Fibroblast of lung (primary cell): Measurements from ENCODE around the gene EGLN3. TPM values are rescaled to one million over a fixed set of nuclear protein-coding genes. Genes with fewer than 3 reads are reported as not detected.

Source experiments
- DNase-seq, 2 donors: peaks; one replicate each; pipeline versions ENCODE4 v3.0.0 to v3.0.0-alpha.2; 2010; ENCODE audit warnings: low read depth in 2 of 2
- H2AFZ ChIP-seq: 2 replicates; pipeline ENCODE4 v1.5.1; 2012; ENCODE audit warnings: low read length, control low read depth, inconsistent platforms
- H3K27ac ChIP-seq: 2 replicates; pipeline ENCODE4 v1.5.1; 2011; ENCODE audit warnings: low read length, control low read depth; ENCODE audit not compliant: insufficient read depth
- H3K27me3 ChIP-seq: 2 replicates; pipeline ENCODE4 v1.5.1; 2011; ENCODE audit warnings: mild to moderate bottlenecking, low read length; ENCODE audit not compliant: control insufficient read depth, insufficient read depth
- H3K36me3 ChIP-seq: 2 replicates; pipeline ENCODE4 v1.5.1; 2011; ENCODE audit warnings: low read length; ENCODE audit not compliant: control insufficient read depth, insufficient read depth
- H3K4me1 ChIP-seq: 2 replicates; pipeline ENCODE4 v1.5.1; 2011; ENCODE audit warnings: low read length; ENCODE audit not compliant: control insufficient read depth, insufficient read depth; ENCODE audit errors: extremely low read depth
- H3K4me2 ChIP-seq: 2 replicates; pipeline ENCODE4 v1.5.1; 2011; ENCODE audit warnings: low read length, control low read depth; ENCODE audit not compliant: insufficient read depth; ENCODE audit errors: extremely low read depth
- H3K4me3 ChIP-seq, 4 experiments: fragments of 200-600 bp in 1 of 4; sonication (generic) in 1 of 4; replicated peaks in 1 of 4; 2 replicates each; pipeline ENCODE4 v1.5.1; 2011 to 2016; ENCODE audit warnings: low read length in 4 of 4, low read depth in 3 of 4, mild to moderate bottlenecking in 3 of 4, control low read depth in 2 of 4, inconsistent platforms in 1 of 4, mixed read lengths in 1 of 4; ENCODE audit not compliant: insufficient read depth in 1 of 4; ENCODE audit errors: control extremely low read depth in 1 of 4
- H3K79me2 ChIP-seq: 2 replicates; pipeline ENCODE4 v1.5.1; 2012; ENCODE audit warnings: mild to moderate bottlenecking, low read length, inconsistent platforms; ENCODE audit not compliant: control insufficient read depth, insufficient read depth
- H3K9ac ChIP-seq: 2 replicates; pipeline ENCODE4 v1.5.1; 2011; ENCODE audit warnings: mild to moderate bottlenecking, low read length, control low read depth; ENCODE audit not compliant: insufficient read depth
- H3K9me3 ChIP-seq: 2 replicates; pipeline ENCODE4 v1.5.1; 2012; ENCODE audit warnings: low read depth, low read length; ENCODE audit not compliant: control insufficient read depth, insufficient read depth
- H4K20me1 ChIP-seq: 2 replicates; pipeline ENCODE4 v1.5.1; 2011; ENCODE audit warnings: low read length; ENCODE audit not compliant: control insufficient read depth, insufficient read depth; ENCODE audit errors: extremely low read depth
- CTCF ChIP-seq, 2 donors: IDR thresholded peaks in 1 of 2; conservative IDR thresholded peaks in 1 of 2; 1 replicate in 1 of 2; 2 replicates in 1 of 2; pipeline ENCODE4 v1.5.1; 2011 to 2012; ENCODE audit warnings: low read length in 2 of 2, control low read depth in 1 of 2, inconsistent platforms in 1 of 2, low read depth in 1 of 2, mild to moderate bottlenecking in 1 of 2
- EZH2 ChIP-seq: IDR thresholded peaks from 2 replicates; pipeline ENCODE4 v1.5.1; 2012; ENCODE audit warnings: low read length, control low read depth, mild to moderate bottlenecking; ENCODE audit errors: missing control alignments
- polyA plus RNA-seq, 2 donors: library from polyadenylated mRNA; depleted of rRNA in 1 of 2; stranded (reverse) in 1 of 2; unstranded in 1 of 2; fragments of >200 nt; gene quantifications; 2 replicates each; pipeline ENCODE4 v1.2.1, GENCODE V29; 2011 to 2012; ENCODE audit warnings: missing spikeins in 1 of 2
- total RNA-seq: library from RNA; depleted of rRNA; stranded (reverse); fragments of >200 nt; gene quantifications from 2 replicates; pipeline ENCODE4 v1.2.1, GENCODE V29; 2014

EGLN3 gene
- total and polyA plus RNA-seq, 2 donors (not counting 1 experiment from before 2014, with no cell fraction given): 0.08 to 0.66 TPM

DNA sequence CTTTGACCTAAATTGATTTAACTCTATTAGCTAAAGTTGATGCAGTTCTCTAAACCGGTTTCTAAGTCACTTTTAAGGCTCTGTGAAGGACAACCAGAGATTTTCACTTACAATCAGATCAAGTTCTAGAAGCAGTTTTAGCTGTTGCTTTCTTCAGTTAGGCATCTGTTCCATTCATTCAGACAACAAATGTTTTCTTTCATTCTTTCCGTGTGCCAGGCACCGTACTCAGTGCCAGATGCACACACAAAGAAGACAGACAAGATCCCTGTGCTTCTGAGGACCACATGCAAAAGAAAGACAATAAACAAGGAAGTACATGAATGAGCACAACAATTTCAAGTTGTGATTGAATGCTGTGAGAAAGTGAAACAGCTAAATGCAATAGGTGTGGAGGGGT, 11.1 kb upstream of the EGLN3 start:
- no peak for DNase-seq
- no peaks in the 10 kb centered on the region for H3K27me3 ChIP-seq
- H3K9me3 ChIP-seq: no peaks in the 10 kb centered on the region
- H3K27ac ChIP-seq: no peak overlapping the region
- H3K4me2 ChIP-seq: no peak overlapping the region
- H4K20me1 ChIP-seq: no peaks in the 10 kb centered on the region
- H3K4me1 ChIP-seq: no peaks in the 10 kb centered on the region
- no peak overlapping the region for H3K9ac ChIP-seq
- H3K36me3 ChIP-seq: no peaks in the 10 kb centered on the region
- H3K79me2 ChIP-seq: no peaks in the 10 kb centered on the region
- no peak overlapping the region for H2AFZ ChIP-seq
- TF ChIP-seq EZH2 (no peak), CTCF (conservative IDR thresholded peaks at IDR 0.05 in 1 of 2, IDR thresholded peaks at IDR 0.05 in 1 of 2; ENCODE audit: low read depth in 1 of 2, low read length in 2 of 2) (no peak)
- H3K4me3 ChIP-seq: no peak overlapping the region

GRCh38 chr14:33959692-33960151, 8.8 kb upstream of the EGLN3 start:
- H3K4me3 ChIP-seq: no peak overlapping the region
- H3K9me3 ChIP-seq: no peaks in the 10 kb centered on the region
- no peak overlapping the region for H2AFZ ChIP-seq
- no peak overlapping the region for H3K27ac ChIP-seq
- no peaks in the 10 kb centered on the region for H4K20me1 ChIP-seq
- no peaks in the 10 kb centered on the region for H3K79me2 ChIP-seq
- no peak overlapping the region for H3K4me2 ChIP-seq
- TF ChIP-seq EZH2: no peak
- TF ChIP-seq CTCF (conservative IDR thresholded peaks at IDR 0.05 in 1 of 2, IDR thresholded peaks at IDR 0.05 in 1 of 2; ENCODE audit: low read depth in 1 of 2, low read length in 2 of 2): no peak
- no peak for DNase-seq
- no peaks in the 10 kb centered on the region for H3K4me1 ChIP-seq
- no peaks in the 10 kb centered on the region for H3K27me3 ChIP-seq
- H3K9ac ChIP-seq: no peak overlapping the region
- no peaks in the 10 kb centered on the region for H3K36me3 ChIP-seq

GRCh38 chr14:33958605-33959226, 7.8 kb upstream of the EGLN3 start:
- no peak overlapping the region for H3K4me2 ChIP-seq
- no peak overlapping the region for H2AFZ ChIP-seq
- H3K79me2 ChIP-seq: no peaks in the 10 kb centered on the region
- no peak for TF ChIP-seq EZH2
- no peak for TF ChIP-seq CTCF (conservative IDR thresholded peaks at IDR 0.05 in 1 of 2, IDR thresholded peaks at IDR 0.05 in 1 of 2; ENCODE audit: low read depth in 1 of 2, low read length in 2 of 2)
- no peak overlapping the region for H3K27ac ChIP-seq
- DNase-seq: no peak
- no peak overlapping the region for H3K4me3 ChIP-seq
- no peaks in the 10 kb centered on the region for H4K20me1 ChIP-seq
- H3K9me3 ChIP-seq: no peaks in the 10 kb centered on the region
- H3K27me3 ChIP-seq: no peaks in the 10 kb centered on the region
- no peaks in the 10 kb centered on the region for H3K36me3 ChIP-seq
- no peaks in the 10 kb centered on the region for H3K4me1 ChIP-seq
- no peak overlapping the region for H3K9ac ChIP-seq
